Neutrophil (primary cell): ENCODE results near the gene TIMM8A.

ENCODE experiments used
- H3K27ac ChIP-seq: fragments of 200-600 bp; sonication (generic); 2 replicates; pipeline ENCODE4 v1.5.1; 2016; ENCODE audit warnings: mild to moderate bottlenecking, moderate library complexity
- H3K27me3 ChIP-seq: fragments of 200-600 bp; sonication (generic); 2 replicates; pipeline ENCODE4 v1.6.0; 2016; ENCODE audit warnings: mild to moderate bottlenecking
- H3K36me3 ChIP-seq: fragments of 200-600 bp; sonication (generic); 2 replicates; pipeline ENCODE4 v1.5.1; 2017
- H3K4me1 ChIP-seq, 2 experiments: fragments of 200-600 bp in 1 of 2; sonication (generic) in 1 of 2; 1 replicate in 1 of 2; 2 replicates in 1 of 2; pipeline versions ENCODE4 v1.5.1 to v1.6.1; 2013 to 2016; ENCODE audit warnings: low read depth in 1 of 2, low read length in 1 of 2, mild to moderate bottlenecking in 1 of 2, moderate library complexity in 1 of 2; ENCODE audit not compliant: control insufficient read depth in 1 of 2, insufficient read depth in 1 of 2
- H3K4me3 ChIP-seq, 2 experiments: fragments of 200-600 bp in 1 of 2; sonication (generic) in 1 of 2; 1 replicate in 1 of 2; 2 replicates in 1 of 2; pipeline ENCODE4 v1.5.1; 2013 to 2016; ENCODE audit warnings: low read depth in 1 of 2, low read length in 1 of 2, mild to moderate bottlenecking in 1 of 2, moderate library complexity in 1 of 2
- H3K9me3 ChIP-seq: fragments of 200-600 bp; sonication (generic); 2 replicates; pipeline ENCODE4 v1.5.1; 2016
- TF ChIP-seq, protein P1 (sequence below): fragments of 200-600 bp; sonication (generic); IDR thresholded peaks from 2 replicates; pipeline ENCODE4 v1.5.1; 2016; ENCODE audit warnings: antibody characterized with exemption

TIMM8A gene

GRCh38 chrX:101303790-101304189 is 44.8 kb downstream of the TIMM8A start:
- no peaks in the 10 kb centered on the region for H3K4me1 ChIP-seq
- no peaks in the 10 kb centered on the region for H3K36me3 ChIP-seq
- H3K27me3 ChIP-seq: no peaks in the 10 kb centered on the region
- TF ChIP-seq, protein P1, sequence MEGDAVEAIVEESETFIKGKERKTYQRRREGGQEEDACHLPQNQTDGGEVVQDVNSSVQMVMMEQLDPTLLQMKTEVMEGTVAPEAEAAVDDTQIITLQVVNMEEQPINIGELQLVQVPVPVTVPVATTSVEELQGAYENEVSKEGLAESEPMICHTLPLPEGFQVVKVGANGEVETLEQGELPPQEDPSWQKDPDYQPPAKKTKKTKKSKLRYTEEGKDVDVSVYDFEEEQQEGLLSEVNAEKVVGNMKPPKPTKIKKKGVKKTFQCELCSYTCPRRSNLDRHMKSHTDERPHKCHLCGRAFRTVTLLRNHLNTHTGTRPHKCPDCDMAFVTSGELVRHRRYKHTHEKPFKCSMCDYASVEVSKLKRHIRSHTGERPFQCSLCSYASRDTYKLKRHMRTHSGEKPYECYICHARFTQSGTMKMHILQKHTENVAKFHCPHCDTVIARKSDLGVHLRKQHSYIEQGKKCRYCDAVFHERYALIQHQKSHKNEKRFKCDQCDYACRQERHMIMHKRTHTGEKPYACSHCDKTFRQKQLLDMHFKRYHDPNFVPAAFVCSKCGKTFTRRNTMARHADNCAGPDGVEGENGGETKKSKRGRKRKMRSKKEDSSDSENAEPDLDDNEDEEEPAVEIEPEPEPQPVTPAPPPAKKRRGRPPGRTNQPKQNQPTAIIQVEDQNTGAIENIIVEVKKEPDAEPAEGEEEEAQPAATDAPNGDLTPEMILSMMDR: no peak
- H3K4me3 ChIP-seq: no peak overlapping the region
- no peaks in the 10 kb centered on the region for H3K9me3 ChIP-seq
- H3K27ac ChIP-seq: no peak overlapping the region
